ENCODE results near the gene DGKI. TPM values are rescaled to one million over a fixed set of nuclear protein-coding genes. Genes with fewer than 3 reads are reported as not detected.

Gene DGKI
- total RNA-seq, 2 experiments from 2014 or later = 0.46 TPM; not detected in 1

GRCh38 chr7:137844677-137845425 lies 1.9 kb downstream of the DGKI start:
- Histone ChIP-seq H4K20me1 (ENCODE audit: insufficient read depth, low read length) (no peaks in the 10 kb centered on the region), H3K9me3 (ENCODE audit: low read length) (no peaks in the 10 kb centered on the region), H3K4me1 (ENCODE audit: insufficient read depth, low read length, poor library complexity, severe bottlenecking) (no peaks in the 10 kb centered on the region), H3K79me2 (ENCODE audit: insufficient read depth, low read depth, low read length) (no peaks in the 10 kb centered on the region), H3K4me2 (ENCODE audit: low read length) (no peak overlapping the region), H3K4me3 (ENCODE audit: low read depth, low read length, poor library complexity, severe bottlenecking) (no peak overlapping the region), H3K9me2 (ENCODE audit: insufficient read depth, low read length) (no peaks in the 10 kb centered on the region), H3K36me3 (ENCODE audit: insufficient read depth, low read length) (no peaks in the 10 kb centered on the region), H2AFZ (ENCODE audit: low read length) (no peak overlapping the region), H3K27ac (ENCODE audit: low read depth, low read length, poor library complexity, severe bottlenecking) (no peak overlapping the region)
- ChIA-PET POLR2A (interaction anchor here (0.6 kb wide), 1 partner anchor 14 kb away, joined by 3 read pairs; no protein-coding TSS in a partner anchor), CTCF (ENCODE audit: unreplicated experiment) (no interaction called here)
- DNase-seq (ENCODE audit: low spot score) = no peak
- intact Hi-C loops (cut with micrococcal nuclease; ENCODE audit: unreplicated experiment) = no loop called here
- TF ChIP-seq EZH2phosphoT487 (IDR thresholded peaks at IDR 0.05; ENCODE audit: borderline replicate concordance, low read depth, low read length) (no peak), CTCF (conservative IDR thresholded peaks at IDR 0.05; ENCODE audit: low read length) (no peak)
- no TSS peak for BruUV-seq (replicated peaks)

DNA sequence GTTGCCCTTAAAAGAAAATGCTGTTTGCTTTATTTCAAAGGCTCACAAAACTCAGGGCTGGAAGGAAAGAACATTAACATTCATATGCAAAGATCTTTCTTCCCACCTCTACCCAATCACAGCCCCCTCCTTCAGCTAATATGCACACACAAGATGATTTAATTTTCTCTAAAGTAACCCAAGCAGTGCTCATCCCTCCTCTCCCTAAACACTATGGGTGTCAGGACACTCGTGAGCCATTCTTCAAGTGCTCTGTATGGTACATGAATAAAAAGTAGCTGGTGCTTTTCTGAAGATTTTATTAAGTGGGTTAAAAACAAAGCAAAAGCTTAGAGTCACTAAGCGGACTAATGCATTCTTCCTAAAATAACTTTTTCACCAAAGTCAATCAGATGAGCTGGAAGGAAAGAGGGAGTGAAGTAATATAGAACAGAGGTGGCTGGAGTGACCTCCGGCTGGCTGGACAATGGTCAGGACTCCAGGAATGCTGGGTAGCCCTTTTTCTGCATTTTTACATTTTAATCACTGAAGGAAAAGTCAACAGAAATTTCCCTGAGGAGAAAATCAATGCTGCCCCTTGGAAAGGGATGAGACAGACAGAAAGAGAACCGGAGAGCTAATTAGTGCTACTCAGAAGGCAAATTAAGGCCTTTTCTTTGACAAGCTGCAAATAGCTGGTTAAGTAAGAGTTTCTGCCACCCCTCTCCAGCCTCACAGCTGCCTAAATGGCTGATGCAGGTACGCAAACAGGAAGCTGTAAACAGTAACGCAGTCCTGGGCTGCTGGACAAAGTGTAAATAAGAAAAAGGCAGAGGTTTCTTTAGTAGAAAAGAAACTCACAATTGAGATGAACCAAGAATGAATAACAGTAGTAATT lies 6.6 kb downstream of the DGKI start:
- Histone ChIP-seq H4K20me1 (ENCODE audit: insufficient read depth, low read length) (no peaks in the 10 kb centered on the region), H2AFZ (ENCODE audit: low read length) (no peak overlapping the region), H3K9me2 (ENCODE audit: insufficient read depth, low read length) (no peaks in the 10 kb centered on the region), H3K4me2 (ENCODE audit: low read length) (no peak overlapping the region), H3K4me1 (ENCODE audit: insufficient read depth, low read length, poor library complexity, severe bottlenecking) (no peaks in the 10 kb centered on the region), H3K36me3 (ENCODE audit: insufficient read depth, low read length) (no peaks in the 10 kb centered on the region), H3K9me3 (ENCODE audit: low read length) (no peaks in the 10 kb centered on the region), H3K4me3 (ENCODE audit: low read depth, low read length, poor library complexity, severe bottlenecking) (no peak overlapping the region), H3K27ac (ENCODE audit: low read depth, low read length, poor library complexity, severe bottlenecking) (no peak overlapping the region), H3K79me2 (ENCODE audit: insufficient read depth, low read depth, low read length) (no peaks in the 10 kb centered on the region)
- intact Hi-C loops (cut with micrococcal nuclease; ENCODE audit: unreplicated experiment) = no loop called here
- TF ChIP-seq CTCF (conservative IDR thresholded peaks at IDR 0.05; ENCODE audit: low read length) (no peak), EZH2phosphoT487 (IDR thresholded peaks at IDR 0.05; ENCODE audit: borderline replicate concordance, low read depth, low read length) (no peak)
- ChIA-PET POLR2A (interaction anchor here (0.5 to 0.9 kb wide), 4 partner anchors 10 to 1413 kb away, joined by 3 read pairs; no protein-coding TSS in a partner anchor), CTCF (ENCODE audit: unreplicated experiment) (no interaction called here)
- no peak for DNase-seq (ENCODE audit: low spot score)
- BruUV-seq (replicated peaks) = no TSS peak
